NOMO-1 treated with dmso at 0.1 percent for 144 hours (cell line): Measurements from ENCODE around the gene FAAP20.

Experiments
- DNase-seq: peaks from one replicate; lab custom pipeline; 2025; ENCODE audit not compliant: unreplicated experiment; lab: John Stamatoyannopoulos, UW

Gene FAAP20, protein sequence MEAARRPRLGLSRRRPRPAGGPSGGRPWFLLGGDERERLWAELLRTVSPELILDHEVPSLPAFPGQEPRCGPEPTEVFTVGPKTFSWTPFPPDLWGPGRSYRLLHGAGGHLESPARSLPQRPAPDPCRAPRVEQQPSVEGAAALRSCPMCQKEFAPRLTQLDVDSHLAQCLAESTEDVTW

DNA sequence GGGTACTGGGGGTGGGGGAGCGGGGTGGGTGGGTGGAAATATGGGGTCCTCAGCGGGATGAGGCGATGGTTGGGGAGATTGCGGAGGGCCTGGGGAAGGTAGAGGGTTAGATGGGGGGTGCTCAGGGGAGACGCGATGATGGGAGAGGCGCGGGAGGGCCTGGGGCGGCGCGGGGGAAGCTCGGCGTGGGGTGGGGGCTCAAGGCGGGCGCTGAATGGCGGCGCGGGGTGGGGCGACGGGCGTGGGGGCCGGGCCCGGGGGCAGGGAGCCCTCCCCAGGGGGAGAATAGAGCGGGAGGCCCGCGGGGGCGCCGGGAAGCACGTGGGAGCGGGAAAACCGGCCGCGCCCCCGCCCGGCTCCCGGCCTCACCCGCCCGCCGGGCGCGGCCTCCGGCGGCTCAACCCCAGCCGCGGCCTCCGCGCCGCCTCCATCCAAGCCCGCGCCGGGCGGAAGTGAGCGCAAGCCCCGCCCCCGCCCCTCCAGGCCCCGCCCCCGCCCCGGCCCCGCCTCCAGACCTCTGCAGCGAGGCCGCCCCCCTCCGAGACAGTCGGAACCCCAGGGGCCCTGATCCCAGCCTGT, at the start of gene FAAP20:
FAAP20 (minus strand) TSS at position 454 of the 579 bp plus-strand sequence; CDS start at position 431, 23 bp downstream.
- no peak for DNase-seq

DNA sequence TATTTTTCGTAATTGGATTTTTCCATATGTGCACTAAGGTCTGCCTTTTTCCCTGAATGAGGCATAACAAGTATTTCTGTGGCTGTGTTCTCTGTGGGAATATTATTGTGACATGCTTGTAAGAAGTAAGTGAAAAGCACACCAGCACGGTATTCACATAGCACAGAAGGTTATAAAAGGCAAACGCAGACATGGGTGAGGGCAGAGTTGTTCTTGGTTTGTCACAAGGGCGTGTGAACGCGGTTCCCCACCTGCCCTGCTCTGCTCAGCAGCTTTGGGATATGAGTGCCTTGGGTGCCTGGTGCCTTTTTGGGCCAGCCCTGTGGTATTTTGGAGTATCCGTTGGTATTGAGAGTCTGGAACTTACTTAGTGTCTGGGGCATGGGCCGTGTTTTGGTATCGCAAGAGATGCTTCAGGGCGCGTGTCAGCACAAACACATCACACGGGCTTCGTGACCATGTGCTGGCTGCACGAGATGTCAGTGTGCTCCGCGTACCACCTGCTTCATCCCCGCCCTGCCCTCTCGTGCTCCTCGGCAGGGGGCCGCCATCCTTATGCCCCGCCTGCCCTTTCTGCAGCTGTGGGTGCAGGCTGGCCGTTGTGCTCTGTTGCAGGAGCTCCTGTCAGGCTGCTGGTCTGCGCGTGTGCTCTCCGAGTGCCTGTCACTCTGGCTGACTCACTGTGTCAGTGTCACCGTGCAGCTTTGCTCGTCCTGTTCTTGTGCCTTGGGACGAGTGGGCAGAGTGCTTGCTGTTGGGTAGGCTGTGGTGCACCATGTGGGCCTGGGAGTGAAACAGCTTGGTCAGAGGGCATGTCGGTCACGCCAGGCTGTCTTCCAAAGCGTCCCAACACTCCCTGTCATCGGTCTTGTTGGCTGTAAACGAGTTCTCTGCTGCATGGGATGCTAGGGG, 48.5 kb upstream of the FAAP20 start:
- DNase-seq: no peak

DNA sequence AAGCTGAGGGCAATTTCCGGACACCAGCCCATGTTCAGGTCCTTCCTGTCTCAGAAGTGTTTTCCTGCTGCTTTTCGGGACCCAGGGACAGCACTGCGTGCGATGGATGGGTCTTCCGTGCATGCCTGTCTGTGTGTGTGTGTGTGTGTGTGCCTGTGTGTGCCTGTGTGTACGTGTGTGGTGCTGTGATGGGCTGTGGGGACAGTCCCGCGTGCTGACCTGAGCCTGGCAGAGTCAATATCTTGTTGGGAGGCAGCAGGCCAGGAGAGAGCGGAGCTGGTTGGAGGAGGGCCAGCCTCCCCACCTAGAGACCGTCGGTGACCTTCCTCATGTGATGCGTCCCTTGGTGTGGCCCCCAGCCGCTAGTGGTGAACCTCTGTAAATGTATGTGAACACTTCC, 47.2 kb upstream of the FAAP20 start:
- DNase-seq: no peak

DNA sequence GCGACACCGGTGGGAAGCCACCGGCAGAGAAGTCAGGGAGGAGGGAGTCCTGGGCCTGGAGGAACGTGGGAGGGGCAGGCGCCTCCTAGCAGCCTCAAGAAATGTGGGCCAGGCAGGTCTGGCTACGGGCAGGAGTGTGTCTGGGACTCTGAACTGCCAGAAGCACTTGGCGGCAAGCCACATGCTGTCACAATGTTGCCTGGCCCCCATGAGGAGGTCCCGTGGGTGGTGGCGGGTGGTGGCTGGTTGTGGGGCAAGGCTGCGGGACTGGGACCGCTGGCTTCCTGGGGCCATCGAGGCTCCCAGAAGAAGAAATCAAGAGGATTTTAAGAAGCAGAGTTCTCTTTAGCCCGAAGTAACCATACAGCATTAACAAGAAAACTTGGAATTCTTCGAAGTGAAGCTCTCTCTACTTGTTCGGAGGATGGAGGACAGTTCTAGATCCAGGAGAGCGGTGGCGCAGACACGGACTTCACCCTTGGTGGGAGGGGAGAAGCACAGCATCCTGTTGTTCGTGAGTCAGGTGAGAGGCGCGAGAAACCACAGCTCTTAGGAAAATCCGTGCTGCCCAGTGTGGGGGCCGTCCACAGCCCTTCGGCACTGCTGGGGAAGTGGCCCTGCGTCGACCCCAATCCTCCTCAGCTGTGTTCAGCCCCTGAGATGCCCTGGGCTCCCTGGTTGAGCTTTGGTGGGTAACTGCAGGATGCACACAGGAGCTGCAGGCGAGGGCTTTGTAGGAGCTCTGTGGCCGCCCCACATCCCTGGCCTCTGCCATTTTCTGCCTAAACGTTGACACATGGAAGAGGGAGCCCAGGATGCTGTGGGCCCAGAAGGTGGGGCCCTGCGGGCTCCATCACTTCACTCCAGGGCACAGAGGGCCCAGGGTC, 45.9 kb upstream of the FAAP20 start:
- no peak for DNase-seq

DNA sequence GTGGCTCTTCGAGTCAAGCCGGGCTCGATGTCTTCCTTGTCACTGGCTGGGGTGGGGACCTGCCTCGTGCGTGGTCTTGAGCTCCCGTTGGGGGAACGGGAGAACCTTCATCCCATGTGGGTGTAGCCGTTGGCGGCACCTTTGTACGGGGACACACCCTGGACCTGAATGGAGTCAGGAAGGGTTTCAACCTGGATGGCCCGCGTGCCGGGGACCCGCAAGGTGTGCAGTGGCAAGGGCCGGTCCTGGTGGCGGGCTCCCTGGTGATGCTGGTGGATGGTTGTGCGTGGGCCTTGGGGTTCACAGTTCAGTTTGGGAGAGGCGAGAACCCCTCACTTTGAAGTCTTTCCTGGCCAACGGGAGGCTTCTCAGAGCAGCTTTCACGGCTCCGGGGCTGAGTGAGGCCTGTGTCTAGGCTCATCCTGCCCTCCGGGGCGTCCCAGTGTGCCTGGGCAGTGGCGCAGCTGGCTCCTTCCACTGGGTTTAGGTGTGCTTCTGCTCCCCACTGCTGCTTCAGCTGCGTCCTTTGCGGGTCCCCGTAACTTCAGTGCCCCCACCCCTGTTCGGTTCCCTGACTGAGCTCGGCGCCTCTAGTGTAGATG, 44.9 kb upstream of the FAAP20 start:
- DNase-seq: no peak

DNA sequence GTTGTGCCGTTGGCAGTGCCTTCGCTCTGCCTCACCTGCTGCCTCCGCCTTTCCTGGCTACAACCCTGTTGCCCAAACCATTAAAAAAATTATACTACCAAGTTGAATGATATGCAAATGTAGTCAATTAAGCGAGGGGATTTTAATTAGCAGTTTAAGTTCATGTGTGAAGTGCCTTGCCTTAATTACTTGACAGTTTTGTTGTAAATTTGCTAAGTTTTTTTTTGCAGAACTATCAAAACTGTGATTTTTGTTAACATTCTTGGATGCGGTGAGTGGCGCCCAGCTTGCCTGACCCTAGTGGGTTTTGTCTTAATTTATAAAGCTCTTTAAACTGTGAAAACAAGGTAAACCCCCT, 44.4 kb upstream of the FAAP20 start:
- DNase-seq: no peak

DNA sequence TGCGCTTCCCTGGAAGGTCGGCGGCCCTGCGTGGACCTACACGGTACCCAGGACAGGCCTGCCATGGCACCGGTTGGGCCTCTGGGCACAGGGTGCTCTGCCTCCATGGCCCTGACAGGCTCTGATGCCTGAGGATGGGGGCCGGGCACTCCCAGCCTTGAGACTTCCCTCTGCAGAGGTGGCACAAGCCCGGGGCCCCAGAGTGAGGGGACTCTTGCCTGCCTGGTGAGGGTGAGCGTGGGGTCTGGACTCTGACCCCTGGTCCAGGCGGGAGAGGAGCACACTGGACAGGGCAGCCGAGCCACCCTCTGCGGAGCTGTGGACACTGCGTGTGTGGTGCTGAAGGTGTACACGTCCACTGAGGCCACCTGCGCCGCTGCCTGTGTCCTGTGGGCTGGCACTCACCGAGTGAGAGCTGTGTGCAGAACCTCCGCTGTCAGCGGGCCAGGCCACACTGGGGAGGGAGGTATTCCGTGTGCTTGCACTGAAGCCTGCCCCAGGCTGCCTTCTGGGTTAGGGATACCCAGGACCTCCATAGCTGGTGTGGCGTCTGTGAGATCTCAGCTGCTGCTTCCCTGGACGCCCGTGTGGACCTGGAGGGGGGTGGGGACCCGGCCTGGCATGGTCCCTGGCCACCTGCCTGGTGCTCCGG, 43.9 kb upstream of the FAAP20 start:
- DNase-seq: no peak

DNA sequence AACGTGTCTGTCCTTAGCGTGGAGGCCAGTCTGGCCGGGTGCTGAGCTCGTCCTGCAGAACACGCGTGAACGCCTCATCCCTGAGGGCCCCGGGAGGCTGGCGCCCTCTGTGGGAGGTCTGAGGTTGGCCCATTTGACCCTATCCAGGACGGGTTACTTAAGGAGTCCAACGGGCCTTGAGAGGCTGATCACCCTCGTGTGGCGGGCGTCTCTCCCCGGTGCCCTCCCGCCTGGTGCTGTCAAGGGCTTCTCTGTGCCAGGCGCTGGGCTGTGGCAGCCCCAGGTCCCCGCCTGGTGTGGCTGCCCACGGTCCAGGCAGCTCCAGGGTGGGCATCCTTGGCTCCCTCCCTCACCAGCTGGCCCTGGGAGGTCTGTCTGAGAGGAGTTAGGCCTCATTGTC, 43.2 kb upstream of the FAAP20 start:
- no peak for DNase-seq

DNA sequence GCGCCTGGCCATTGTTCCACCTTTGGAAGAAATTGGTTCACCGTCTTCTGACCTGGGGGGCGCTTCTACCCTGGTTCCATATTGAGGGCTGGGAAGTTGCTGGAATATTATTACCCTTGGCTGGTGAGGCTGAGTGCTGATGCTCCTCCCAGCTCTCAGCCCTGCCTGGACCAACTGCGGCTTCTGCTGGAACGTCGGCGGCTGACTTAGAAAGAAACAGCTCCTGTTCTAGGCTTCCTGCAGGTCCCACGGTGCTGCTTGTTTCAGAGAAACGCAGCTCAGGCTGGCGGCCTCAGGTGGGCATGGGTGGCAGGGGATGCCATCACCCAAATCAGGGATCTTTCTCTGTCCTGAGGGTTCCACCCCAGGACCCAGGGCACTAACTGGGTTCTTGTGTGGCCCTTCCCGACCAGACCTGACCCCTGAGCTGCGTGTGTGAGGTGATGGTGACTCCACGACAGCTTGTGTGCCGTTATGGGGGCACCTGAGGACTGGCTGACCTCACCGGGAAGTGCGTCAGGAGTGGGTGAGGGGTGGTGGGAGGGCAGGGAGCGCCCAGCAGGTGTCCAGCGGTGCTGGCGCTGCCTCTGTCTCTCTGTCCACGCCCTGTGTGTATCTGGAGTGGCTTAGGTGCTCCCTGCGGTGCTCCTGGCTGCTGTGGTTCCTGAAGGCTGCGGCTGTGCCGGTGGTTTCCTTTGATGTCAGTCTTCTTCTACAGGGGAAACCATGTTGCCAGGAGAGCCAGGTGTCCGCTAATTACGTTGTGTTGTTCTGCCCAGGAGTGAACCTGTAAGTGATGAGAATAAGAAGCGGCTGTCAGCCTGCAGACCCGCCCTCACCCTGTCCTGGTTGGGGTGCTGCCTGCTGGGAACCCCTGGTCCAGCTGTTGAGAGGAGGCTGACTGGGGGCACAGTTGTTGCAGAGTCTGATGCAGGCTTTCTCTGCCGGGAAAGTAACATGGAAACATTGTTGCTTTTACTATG, 42.4 kb upstream of the FAAP20 start:
- DNase-seq: no peak

DNA sequence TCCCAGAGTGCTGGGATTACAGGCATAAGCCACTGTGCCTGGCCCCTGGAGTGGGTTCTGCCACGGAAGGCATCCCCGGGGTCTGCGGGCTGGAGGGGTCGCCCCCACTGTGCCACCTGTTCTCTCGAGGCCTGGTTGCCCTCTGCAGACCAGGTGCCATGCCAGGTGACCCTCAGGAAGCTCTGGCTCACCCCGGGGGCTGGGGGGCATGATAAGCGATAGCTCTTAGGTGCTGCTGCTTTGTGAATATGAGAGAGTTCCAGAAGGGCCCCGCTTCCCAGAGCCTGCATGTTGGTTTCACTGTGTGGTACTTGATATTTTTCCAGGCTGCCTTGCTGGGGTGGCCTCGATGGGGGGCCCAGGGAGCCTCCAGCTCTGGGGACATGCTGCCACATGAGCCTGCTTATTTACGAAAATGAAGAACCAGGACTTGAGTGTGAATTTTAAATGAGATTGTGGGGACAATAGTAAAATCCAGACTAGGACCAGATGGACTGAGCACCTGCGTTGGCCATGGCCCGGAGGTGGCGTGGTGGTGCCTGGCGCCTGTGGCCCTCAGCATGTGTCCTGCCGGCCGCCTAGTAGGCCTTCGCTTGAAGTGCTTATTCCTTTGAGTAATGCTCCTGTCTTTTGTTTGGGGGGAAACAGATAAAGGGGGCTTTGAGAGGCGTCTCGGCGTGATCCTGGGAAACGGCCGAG, 40.9 kb upstream of the FAAP20 start:
- no peak for DNase-seq

DNA sequence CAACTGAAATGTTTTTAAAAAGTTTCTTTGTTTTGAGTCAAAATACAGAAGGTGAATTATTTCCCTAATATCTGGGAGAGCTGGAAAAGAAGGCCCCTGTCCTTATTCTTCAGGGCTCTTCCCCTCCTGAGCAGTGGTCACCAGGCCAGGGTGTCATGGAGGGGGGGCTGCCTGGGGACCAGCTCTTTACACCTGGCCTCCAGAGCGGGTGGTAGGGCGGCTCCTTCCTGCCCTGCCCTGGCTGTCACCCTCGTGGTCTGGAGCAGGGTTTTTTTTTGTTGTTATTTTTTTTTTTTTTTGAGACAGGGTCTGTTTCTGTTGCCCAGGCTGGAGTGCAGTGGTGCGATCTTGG, 40.2 kb upstream of the FAAP20 start:
- peak; percentile 72 for DNase-seq

DNA sequence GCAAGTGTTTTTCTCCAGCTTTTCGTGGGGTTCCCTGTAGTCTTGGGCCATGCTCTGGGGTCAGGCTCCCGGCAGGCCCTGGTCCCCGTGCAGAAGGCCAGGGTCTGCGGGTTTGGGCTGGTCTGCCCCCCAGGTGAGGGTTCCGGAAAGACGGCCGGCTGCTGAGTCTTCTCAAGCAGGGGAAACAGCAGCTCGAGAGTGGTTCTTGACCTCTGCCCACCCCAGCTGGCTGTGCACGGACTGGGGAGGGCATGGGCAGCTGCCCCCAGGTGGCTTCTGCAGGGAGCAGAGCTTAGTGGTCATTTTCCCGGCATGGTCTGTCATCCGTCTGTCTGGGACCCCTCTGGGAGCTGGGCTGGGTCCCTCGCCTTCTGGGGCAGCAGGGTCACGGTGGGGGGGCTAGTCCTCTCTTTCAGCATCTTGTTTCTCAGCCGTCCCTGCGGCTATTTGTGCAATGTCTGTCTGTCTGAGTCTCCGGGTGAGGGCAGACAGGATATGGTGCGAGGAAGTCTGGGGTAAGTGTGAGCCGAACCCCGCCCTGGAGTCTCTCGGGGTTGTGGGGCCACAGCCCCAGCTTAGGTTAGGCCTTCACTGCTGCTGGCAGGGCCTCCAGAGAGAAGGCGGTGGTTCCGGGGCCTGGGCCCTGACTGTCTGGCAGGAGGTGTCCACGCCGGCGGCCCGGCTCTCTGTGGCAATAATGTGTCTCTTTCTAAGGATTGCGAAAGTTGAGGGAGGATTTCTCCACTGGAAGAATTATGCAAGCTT, 39.6 kb upstream of the FAAP20 start:
- peak; percentile 96 for DNase-seq

DNA sequence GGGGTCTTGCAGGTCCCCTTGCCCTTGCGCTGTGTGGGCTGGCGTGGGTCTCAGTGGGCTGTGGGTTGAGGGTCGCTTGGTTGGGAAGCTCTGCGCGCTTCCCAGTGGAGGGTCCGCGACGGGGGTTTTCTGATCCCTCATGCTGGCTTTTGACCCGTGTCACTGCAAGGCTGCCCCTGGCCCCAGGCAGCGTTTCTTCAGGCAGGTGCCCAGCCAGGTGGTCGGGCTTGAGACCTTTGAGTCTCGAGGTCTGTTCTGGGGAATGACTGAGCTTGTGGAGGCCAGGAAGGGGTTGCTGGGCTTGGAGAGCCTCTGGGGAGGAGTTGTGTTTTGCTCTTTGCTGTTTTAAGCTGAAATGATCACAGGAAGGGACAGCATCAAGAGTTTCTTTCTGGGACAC, 38.9 kb upstream of the FAAP20 start:
- DNase-seq: no peak

DNA sequence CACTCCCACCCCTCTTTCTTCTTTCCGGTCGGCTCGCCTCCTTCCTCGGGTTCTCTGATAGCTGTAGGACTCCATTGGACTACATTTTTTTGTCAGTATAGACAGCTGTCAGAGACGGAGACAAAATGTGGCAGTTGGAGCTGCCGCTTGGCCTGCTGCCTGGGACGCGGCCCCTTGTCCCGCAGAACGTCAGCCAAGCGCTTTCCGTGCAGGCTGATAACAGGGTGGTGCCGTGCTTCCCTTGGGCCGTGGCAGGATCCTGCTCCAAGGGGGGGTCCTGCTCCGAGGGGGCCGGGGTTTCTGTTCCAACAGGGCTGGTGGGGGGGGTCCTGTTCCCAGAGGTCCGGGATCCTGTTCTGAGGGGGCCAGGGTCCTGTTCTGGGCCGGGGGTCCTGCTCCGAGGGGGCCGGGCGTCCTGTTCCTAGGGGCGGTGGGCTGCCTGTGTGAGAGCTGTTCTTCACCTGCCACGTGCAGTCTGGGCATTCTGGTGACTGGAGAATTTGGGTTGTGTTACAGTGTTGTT, 38.4 kb upstream of the FAAP20 start:
- DNase-seq: no peak

DNA sequence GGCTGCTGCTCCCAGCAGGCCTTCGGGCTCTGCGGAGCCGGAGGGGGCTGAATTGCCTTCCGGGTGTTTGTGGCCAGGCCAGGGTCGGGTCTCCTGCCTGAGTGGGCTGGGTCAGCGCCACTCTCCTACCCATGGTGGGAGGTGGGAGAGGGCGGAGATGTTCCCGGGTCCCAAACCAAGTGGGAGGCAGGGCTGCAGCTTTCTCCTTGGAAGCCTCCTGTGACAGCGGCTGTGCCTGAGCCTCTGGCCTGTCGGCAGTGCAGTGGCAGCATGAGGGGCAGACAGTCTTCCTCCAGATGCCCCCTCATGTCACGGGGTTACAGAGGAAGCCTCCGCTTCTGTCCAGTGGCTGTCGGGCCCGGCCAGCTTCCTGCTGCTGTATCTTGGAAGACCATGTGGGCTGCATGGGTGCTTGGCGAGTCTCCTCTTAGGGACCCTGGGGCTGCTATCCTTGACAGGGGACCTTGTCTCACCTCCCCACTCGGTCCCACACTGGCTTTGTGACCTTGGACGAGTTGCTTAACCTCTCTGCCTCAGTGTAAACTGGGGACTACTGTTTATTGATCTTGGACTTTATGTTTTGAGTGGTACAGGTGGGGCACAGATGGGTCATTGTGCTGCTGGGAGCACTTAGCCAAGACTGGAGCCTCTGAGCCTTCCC, 37.8 kb upstream of the FAAP20 start:
- DNase-seq: no peak

DNA sequence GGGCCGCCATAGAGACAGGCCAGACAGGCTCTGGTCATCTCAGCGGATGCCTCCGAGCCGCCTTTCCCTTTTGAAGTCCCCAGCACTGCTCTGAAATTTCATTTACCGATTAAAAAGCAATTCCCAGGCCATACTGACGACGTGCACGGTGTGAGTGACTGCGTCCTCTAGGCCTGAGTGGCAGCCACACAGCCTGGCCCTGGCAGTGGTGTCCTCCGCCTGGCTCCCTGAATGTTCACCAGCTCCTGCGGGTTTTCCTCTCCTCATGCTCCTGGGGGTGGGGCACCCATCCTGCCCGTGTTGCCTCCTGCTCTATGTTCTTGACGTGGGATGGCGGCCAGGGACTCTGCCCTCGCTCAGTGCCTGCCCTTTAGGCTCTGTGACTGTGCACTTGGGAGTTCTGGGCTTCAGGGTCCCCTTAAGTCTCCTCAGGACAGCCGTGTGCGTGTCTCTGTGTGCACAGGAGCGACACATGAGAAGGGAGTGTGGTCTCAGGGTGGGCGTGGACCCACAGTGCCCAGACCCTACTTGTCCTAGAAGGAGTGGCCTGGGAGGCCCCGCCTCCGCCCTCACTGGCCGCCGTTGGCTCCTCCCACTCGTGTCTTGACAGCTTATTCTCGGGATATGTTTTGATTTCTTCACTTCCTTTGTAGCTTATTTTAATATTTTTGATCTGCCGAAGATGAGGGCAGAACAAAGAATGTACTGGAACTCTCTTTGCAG, 37.1 kb upstream of the FAAP20 start:
- DNase-seq: peak; percentile 37
